ENCODE results near the gene LINC00237.

GRCh38 chr20:21143194-21143890 lies 37.2 kb upstream of the LINC00237 start:
- TF ChIP-seq CTCF (conservative IDR thresholded peaks at IDR 0.05) (no peak), ZFX (IDR thresholded peaks at IDR 0.05) (no peak)

Measured in C4-2B (cell line).